GM23338 (cell line): ENCODE data around the gene TREML4.

Experiments used
- TF ChIP-seq, protein P1 (sequence below), 2 experiments: fragments of 200-600 bp in 1 of 2; sonication (generic) in 1 of 2; conservative IDR thresholded peaks; 2 replicates each; pipeline versions ENCODE4 v1.5.1 to v1.6.1; 2016 to 2017; ENCODE audit warnings: antibody characterized with exemption in 2 of 2, low read depth in 2 of 2, mild to moderate bottlenecking in 2 of 2, moderate library complexity in 1 of 2
- TF ChIP-seq, protein P2 (sequence below): IDR thresholded peaks from one replicate; pipeline ENCODE4 v1.6.1; 2018; ENCODE audit warnings: antibody characterized with exemption; ENCODE audit not compliant: unreplicated experiment

- TF ChIP-seq, protein P1, sequence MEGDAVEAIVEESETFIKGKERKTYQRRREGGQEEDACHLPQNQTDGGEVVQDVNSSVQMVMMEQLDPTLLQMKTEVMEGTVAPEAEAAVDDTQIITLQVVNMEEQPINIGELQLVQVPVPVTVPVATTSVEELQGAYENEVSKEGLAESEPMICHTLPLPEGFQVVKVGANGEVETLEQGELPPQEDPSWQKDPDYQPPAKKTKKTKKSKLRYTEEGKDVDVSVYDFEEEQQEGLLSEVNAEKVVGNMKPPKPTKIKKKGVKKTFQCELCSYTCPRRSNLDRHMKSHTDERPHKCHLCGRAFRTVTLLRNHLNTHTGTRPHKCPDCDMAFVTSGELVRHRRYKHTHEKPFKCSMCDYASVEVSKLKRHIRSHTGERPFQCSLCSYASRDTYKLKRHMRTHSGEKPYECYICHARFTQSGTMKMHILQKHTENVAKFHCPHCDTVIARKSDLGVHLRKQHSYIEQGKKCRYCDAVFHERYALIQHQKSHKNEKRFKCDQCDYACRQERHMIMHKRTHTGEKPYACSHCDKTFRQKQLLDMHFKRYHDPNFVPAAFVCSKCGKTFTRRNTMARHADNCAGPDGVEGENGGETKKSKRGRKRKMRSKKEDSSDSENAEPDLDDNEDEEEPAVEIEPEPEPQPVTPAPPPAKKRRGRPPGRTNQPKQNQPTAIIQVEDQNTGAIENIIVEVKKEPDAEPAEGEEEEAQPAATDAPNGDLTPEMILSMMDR (conservative IDR thresholded peaks at IDR 0.05; ENCODE audit: low read depth in 2 of 2), result no peak
- TF ChIP-seq, protein P2, sequence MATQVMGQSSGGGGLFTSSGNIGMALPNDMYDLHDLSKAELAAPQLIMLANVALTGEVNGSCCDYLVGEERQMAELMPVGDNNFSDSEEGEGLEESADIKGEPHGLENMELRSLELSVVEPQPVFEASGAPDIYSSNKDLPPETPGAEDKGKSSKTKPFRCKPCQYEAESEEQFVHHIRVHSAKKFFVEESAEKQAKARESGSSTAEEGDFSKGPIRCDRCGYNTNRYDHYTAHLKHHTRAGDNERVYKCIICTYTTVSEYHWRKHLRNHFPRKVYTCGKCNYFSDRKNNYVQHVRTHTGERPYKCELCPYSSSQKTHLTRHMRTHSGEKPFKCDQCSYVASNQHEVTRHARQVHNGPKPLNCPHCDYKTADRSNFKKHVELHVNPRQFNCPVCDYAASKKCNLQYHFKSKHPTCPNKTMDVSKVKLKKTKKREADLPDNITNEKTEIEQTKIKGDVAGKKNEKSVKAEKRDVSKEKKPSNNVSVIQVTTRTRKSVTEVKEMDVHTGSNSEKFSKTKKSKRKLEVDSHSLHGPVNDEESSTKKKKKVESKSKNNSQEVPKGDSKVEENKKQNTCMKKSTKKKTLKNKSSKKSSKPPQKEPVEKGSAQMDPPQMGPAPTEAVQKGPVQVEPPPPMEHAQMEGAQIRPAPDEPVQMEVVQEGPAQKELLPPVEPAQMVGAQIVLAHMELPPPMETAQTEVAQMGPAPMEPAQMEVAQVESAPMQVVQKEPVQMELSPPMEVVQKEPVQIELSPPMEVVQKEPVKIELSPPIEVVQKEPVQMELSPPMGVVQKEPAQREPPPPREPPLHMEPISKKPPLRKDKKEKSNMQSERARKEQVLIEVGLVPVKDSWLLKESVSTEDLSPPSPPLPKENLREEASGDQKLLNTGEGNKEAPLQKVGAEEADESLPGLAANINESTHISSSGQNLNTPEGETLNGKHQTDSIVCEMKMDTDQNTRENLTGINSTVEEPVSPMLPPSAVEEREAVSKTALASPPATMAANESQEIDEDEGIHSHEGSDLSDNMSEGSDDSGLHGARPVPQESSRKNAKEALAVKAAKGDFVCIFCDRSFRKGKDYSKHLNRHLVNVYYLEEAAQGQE, result no peak
Measured at GRCh38 chr6:41263267-41263666, 35.1 kb downstream of the TREML4 start.
